AG20443 (cell line): ENCODE data around the gene NECTIN2.

Source experiments
- DNase-seq: peaks from one replicate; pipeline ENCODE4 v3.0.0; 2012; ENCODE audit warnings: low spot score, mixed read lengths

NECTIN2 gene

DNA sequence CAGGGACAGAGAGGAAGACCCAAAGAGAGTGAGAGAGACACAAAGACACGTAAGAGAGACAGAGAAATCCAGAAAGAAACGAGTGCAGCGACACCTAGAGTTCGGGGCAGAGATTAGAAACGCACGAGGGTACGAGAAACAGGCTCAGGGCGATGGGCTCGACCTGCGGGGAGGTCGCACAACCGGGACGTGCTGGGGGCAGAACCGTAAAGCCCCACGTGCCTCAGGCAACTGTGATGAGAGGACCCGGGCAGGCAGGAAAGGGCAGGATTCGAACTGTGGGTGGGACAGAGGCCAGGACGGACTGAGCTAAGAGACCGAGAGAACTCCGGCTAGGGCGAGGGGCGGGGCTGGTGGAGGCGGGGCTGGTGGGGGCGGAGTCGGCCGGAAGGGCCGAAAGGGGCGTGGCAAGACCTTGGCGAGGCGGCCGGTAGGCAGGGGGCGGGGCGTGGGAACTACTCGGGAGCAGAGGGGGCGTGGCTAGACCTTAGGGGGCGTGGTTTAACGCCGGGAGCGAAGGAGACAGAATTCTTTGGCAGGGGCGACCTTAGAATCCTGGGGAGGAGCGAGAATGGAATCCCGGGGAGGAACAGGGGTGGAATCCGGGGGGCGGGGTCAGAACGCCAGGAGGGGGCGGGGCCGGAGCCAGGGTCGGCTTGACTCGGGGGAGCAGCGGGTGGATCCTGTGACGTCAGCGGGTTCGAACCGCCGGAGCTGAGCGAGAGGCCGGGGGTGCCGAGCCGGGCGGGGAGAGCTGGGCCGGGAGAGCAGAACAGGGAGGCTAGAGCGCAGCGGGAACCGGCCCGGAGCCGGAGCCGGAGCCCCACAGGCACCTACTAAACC is at the start of gene NECTIN2:
TSS of gene NECTIN2 (plus strand) at position 686 of the 843 bp plus-strand sequence. CDS start 229 bp downstream, outside the sequence.
- DNase-seq: peak; percentile 99

DNA sequence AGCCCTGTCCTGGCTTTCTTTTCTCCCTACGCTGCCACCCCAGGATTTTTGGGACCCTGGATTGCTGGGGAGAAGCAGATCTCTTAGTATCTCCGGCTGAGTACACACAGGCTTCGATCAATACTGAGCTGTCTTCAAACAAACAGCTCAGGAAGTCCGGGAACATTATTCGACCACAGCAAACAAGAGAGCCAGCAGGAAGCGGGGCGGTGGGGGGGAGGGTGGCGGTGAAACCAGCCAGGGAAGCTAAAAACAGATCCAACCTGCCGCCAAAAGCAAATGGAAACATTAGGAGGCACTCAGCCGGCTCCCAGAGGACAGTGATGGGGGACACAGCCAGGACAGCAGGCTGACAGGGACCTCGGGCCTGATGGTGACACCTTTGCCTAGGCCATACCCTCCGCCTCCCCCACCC is 49.4 kb upstream of the NECTIN2 start:
- DNase-seq: no peak

DNA sequence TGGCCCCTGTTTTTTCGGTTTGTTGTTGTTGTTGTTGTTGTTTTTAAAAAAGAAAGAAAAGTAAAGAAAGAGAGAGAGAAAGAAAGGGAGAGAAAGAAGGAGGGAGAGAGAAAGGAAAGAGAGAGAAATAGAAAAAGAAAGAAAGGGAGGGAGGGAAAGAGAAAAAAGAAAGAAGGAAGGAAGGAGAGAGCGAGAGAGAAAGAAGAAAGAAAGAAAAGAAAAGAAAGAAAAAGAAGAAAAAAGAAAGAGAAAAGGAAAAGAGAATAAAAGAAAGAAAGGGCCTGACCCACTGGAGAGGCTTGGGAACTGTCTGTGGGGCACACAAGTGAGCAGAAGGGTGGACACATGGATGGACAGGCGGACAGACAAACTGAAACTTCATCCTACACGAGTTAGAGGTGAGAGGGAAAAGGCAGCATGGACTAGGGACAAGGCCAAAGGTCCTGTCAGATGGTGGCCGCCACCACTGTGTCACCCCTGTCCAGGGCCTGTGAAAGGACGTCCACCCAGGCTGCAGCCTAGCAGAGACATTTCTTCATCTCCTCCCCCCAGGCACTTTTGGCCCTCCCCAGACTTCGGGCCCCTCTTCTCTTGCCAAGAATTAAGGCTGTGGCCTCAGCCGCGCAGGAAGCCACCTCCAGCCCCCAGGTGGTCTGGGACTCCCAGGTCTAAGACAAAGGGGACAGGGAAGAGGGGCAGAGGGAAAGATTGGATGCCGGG is 46.3 kb upstream of the NECTIN2 start:
- no peak for DNase-seq

DNA sequence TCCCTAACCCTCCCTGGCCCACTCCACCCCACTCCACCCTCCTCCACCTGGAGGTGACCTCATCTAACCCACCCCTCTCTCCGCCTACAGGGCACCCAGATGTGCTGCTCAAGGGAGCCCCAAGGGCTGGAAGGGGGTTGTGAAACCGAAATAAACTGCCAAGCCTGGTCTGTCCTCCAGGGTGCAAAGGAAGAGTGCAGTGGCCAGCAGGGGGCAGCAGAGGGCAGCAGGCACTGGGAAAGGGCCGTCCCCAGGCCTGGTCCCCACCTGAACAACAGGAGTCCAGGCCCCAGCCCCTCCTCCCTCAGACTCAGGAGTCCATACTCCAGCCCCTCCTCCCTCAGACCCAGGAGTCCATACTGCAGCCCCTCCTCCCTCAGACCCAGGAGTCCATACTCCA is 45.6 kb upstream of the NECTIN2 start:
- DNase-seq: peak; percentile 93

DNA sequence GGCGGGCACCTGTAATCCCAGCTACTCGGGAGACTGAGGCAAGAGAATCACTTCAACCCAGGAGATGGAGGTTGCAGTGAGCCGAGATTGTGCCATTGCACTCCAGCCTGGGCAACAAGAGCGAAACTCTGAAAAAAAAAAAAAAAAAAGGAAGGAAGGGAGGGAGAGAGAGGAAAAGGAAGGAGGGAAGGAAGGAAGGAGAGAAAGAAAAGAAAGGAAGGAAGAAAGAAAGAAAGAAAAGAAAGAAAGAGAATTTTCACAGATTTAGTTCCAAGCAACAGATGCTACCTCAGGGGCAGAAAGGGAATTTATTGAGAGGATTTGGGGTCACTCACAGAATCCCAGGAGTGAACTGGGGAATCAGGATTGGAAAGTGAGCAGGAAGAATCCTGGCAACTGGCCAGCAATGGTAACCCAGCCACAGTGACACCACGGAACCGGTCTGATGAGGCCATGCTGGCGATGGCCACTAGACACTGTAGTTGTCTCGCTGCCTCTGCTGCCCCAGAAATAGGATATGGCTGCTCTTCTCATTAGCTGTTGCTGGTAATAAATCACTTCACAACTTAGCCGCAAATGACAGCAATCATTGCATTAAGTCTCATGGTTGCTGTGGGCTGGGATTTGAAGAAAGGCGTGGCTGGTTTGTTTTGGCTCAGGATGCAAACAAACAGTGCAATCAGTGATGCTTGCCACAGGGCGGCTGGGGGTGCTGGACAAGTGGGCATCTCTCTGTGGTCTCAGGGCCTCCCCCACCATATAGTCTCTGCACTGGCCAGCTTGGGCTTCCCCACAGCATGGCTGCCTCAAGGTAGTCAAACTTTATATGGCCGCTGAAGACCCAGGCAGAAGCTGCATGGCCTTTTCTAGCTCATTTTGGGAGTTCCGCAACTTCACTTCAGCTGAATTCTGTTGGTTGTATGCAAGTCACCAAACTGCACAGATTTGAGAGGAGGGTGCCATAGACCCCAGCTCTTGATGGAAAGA is 42.4 kb upstream of the NECTIN2 start:
- DNase-seq: no peak

DNA sequence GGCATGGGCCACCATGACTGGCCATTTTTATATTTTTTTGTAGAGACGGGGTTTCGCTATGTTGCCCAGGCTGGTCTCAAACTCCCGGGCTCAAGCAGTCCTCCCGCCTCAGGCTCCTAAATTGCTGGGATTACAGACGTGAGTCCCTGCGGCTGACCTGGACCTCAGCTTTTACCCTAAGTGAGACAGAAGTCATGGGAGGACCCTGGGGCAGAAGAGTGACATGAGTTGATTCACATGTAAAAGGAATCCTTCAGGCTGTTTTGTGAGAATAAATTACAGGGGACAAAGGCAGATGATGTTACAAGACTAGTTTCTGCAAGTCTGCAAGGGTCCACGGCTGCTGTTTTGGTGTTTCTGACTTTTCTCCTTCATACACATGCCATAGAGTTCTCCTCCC is 39.8 kb upstream of the NECTIN2 start:
- no peak for DNase-seq

DNA sequence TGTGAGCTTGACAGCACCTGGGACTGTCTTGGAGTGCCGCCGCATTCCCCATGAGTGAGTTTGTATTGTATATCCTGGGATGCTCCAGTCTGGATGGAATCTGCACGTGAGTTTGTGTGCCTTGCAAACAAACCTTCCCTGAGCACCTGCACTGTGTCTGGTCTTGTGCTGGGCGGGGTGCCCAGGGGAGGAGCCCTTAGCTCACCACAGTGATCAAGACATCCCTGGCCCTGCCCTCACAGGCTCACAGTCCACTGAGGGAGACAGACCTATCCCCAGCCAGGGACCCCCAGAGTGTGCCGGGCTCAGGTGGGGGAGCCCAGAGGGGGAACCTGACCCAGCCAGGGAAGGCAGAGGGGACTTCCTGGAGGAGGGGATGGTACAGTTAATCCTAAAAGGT is 38.9 kb upstream of the NECTIN2 start:
- no peak for DNase-seq

DNA sequence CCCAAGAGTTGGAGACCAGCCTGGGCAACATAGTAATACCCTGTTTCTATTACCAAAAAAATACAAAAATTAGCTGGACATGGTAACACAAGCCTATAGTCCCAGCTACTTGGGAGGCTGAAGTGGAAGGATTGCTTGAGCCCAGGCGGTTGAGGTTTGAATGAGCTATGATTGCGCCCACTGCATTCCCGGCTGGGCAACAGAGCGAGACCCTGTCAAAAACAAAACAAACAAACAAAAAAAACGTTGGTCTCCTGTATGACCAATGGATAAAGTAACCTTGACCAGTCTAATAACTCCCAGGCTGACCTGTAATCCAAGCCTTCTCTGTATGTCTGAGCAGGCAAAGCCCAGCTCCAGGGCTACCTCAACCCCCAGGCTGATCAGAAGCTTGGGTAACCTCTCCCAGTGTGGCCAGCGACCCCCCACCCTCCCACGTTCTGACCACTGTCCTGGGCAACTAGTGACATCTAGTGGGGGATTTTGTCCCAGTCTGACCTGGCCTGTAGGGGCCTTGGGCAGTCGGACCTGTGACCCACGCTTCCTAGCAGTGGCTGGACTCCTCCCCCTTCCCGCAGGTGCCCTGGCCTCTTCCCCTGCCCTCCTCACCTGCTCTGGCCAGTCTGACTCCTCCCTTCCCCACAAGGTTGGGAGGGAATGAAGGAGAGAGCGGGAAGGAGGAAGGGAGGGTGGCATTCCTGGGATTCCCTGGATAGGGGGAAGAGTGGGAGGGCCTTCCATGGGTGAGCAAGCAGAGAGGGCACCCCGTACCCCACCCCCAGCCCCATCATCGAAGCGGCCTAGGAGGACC is 38.2 kb upstream of the NECTIN2 start:
- peak; percentile 61 for DNase-seq

DNA sequence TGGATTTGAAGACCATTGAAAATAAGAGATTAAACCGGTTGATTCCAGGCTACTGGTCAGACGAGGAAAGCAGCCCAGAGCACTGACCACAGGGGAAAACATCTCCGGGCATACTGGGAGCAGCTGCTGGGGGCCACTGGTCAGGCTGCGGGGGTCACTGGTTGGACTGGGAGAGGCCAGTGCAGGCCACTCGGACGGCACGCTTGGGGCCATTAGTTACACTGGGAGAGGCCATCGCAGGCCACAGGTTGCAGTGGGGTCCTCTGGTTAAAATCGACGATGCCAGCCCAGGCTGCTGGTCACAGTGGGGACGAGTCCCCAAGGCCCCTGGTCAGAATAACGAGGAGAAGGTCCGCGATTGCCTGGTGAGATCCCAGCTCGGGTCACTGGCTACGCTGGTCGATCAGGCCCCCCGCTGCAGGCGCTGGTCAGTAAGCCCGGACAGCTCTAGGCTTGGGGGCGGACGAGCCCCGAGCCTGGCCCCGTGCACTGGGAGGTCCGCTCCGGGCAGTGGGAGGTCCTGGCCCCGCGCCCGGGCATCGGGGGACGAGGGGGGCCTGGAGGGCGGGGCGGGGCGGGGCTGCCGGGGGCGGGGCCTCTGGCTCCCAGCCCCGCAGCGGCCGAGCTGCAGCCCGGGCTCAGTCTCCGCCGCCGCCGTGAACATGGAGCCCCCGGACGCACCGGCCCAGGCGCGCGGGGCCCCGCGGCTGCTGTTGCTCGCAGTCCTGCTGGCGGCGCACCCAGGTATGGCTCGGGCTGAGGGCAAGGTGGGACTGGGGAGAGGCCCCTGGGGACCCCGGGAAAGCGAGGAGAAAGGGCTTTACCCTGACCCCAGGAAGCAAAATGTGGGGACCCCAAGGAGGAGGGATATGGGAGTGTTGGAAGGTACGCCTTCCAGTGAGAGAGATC is 37.4 kb upstream of the NECTIN2 start, which contains the start of gene BCAM:
TSS of gene BCAM (plus strand) at position 641 of the 909 bp plus-strand sequence. CDS start at position 663, 22 bp downstream.
- DNase-seq: peak; percentile 97

DNA sequence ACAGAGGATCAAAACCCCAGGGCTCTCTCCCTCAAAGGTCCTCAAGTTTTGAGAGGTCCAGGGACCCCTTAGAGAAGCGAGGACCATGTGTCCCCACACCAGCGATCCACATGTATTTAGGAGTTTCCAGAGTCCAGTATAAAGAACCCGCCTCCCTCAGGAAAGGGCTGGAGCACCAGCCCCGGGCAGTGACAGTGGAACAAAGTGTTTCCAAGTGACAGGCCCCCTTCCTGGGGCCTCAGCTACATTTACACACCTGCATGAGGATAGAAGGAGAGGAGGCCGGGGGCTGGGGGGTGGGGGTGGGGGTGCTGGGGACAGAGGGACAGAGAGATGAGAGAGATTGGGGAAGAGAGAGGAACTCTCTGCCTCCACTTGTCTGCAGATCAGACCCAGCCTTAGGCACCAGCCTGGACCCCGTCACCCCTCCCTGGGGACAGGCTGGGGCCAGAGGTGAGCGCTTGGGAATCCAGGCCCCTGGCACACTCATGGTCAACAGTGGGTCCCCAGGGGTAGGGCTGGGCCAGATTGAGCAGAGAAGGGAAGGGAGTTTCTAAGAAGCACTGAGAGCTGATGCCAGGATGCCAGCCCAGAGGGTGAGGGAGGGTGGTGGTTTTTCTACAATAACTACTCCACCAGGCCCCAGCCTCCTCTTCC is 36.4 kb upstream of the NECTIN2 start:
- peak; percentile 23 for DNase-seq

DNA sequence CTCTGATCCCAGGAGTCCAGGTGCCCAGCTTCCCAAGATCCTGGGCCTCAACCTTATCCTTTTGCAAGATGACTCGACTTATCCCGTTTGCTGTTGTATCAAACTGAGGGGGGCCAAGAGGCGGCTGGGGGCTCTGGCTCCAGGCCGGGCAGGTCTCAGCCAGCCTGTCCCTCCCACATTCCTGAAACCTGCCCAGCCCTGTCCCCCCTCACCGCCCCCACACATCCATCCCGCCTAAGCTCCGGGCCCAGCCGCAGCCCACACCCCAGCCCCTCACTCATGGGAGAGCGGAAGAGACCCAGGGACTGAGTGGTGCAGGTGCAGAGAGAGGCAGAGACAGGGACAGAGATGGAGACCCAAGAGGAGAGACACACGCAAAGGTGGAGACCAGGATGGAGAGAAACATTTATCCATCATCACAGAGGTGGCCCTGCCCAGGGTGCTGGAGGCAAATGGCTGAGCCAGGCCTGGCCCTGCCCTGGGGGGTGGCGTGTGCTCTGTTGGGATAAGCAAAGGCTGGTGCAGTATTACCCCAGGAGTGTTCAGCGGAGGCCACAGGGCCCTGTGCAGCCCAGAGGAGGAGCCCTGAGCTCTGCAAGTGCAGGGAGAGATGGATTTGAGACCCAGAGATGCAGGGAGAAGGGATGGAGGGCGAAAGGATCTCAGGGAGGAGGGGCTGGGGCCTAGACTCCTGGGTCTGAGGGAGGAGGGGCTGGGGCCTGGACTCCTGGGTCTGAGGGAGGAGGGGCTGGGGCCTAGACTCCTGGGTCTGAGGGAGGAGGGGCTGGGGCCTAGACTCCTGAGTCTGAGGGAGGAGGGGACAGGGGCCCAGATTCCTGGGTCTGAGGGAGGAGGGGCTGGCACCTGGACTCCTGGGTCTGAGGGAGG is 35.6 kb upstream of the NECTIN2 start:
- DNase-seq: no peak

DNA sequence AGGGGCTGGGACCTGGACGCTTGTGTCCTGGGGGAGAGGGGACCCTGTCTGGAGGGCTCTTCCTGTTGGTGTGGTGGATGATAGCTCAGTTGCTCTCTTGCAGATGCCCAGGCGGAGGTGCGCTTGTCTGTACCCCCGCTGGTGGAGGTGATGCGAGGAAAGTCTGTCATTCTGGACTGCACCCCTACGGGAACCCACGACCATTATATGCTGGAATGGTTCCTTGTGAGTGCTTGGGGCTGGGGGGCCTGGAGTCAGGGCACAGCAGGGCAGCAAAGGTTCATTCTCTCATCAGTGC is 35.0 kb upstream of the NECTIN2 start:
- no peak for DNase-seq

DNA sequence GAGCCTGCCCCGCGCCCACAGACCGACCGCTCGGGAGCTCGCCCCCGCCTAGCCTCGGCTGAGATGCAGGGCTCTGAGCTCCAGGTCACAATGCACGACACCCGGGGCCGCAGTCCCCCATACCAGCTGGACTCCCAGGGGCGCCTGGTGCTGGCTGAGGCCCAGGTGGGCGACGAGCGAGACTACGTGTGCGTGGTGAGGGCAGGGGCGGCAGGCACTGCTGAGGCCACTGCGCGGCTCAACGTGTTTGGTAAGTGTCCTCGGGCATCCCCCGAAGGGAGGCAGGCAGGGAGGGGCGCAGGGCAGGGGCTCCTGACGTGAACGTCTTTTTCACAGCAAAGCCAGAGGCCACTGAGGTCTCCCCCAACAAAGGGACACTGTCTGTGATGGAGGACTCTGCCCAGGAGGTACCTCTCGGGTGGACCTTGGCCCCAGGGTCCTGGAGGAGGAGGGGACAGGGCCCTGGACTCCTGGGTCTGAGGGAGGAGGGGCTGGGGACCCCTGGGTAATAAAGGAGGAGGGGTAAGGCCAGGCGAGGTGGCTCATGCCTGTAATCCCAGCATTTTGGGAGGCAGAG is 33.9 kb upstream of the NECTIN2 start:
- DNase-seq: no peak

DNA sequence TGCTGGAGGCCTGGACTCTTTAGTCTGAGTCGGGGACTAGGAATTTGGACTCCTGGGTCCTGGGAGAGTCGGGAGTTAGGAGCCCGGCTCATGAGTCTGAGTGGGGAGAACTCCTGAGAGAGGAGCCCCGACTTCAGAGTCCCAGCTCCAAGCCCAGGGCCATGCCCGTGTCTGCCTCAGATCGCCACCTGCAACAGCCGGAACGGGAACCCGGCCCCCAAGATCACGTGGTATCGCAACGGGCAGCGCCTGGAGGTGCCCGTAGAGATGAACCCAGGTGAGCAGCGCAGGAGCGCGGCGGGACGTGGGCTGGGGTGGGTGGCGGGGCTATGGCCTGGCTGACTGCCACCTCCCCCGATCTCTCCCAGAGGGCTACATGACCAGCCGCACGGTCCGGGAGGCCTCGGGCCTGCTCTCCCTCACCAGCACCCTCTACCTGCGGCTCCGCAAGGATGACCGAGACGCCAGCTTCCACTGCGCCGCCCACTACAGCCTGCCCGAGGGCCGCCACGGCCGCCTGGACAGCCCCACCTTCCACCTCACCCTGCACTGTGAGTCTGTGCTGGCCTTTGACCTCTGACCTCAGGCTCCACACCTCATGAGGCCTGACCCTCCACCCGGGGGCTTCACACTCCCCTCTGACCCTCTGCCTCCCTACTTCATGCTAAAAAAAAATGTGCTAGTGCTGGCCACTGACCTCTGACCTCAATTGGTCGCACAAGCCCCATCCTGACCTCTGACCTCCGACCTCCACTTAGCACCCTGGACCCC is 32.8 kb upstream of the NECTIN2 start:
- no peak for DNase-seq

DNA sequence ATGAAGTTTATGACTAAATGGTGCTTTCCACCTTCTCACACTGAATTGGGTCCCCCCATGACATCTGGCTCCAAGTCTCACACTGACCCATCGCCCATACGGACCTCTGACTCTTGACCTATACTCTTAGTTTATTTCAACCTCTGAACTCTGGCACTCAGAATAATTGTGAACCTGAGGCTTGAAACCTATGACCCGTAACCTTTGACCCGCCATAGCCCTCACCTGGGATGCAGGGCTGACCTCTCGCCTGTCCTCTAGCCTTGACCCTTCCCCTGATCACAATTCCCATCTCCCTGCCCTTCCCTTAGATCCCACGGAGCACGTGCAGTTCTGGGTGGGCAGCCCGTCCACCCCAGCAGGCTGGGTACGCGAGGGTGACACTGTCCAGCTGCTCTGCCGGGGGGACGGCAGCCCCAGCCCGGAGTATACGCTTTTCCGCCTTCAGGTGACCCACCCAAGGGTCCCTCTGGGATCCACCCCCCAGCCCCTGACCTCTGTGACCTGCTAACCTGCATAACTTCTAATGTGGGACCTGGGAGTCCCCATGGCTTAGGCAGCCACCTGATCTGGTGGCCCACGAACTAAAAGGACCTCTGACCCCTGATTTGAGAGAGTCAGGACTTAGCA is 32.1 kb upstream of the NECTIN2 start:
- DNase-seq: no peak

DNA sequence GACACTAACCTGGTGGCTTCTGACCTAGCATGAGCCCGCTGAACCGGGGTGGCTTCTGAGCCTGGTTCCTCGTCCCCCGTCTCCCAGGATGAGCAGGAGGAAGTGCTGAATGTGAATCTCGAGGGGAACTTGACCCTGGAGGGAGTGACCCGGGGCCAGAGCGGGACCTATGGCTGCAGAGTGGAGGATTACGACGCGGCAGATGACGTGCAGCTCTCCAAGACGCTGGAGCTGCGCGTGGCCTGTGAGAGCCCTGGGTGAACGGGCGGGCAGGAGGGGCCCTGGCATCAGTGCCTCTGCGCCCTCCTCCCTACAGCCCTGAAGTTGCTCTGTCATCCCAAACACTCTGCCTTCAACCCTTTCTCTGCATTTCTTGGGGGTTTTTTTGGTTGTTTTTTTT is 31.6 kb upstream of the NECTIN2 start:
- no peak for DNase-seq

DNA sequence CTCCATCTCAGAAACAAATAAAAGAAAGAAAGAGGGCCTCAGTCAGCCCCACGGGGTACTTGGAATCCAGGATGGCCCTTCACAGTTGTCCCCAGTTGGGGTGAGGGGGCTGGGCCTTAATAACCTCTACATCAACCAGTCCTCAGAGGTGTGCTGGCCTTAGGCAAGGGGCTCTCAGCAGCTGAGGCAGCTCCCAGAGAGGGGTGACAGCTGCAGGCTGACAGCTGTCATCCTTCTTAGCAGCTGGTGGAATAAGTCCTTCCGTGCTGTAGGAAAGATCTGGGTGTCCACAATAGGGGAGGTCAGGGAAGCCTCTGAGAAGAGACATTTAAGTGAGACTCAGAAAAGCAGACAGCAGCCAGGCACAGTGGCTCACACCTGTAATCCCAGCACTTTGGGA is 29.8 kb upstream of the NECTIN2 start:
- no peak for DNase-seq
